GM12873 (cell line): ENCODE results near the gene PGM1.

Experiments used
- TF ChIP-seq, protein P1 (sequence below): IDR thresholded peaks from 2 replicates; pipeline ENCODE4 v1.5.1; 2012; ENCODE audit warnings: low read depth, mild to moderate bottlenecking, moderate library complexity, low read length, control low read depth; ENCODE audit not compliant: insufficient read depth; ENCODE audit errors: missing control alignments

The PGM1 gene

GRCh38 chr1:63626222-63626621 is 33.0 kb downstream of the PGM1 start:
- TF ChIP-seq, protein P1, sequence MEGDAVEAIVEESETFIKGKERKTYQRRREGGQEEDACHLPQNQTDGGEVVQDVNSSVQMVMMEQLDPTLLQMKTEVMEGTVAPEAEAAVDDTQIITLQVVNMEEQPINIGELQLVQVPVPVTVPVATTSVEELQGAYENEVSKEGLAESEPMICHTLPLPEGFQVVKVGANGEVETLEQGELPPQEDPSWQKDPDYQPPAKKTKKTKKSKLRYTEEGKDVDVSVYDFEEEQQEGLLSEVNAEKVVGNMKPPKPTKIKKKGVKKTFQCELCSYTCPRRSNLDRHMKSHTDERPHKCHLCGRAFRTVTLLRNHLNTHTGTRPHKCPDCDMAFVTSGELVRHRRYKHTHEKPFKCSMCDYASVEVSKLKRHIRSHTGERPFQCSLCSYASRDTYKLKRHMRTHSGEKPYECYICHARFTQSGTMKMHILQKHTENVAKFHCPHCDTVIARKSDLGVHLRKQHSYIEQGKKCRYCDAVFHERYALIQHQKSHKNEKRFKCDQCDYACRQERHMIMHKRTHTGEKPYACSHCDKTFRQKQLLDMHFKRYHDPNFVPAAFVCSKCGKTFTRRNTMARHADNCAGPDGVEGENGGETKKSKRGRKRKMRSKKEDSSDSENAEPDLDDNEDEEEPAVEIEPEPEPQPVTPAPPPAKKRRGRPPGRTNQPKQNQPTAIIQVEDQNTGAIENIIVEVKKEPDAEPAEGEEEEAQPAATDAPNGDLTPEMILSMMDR = no peak

DNA sequence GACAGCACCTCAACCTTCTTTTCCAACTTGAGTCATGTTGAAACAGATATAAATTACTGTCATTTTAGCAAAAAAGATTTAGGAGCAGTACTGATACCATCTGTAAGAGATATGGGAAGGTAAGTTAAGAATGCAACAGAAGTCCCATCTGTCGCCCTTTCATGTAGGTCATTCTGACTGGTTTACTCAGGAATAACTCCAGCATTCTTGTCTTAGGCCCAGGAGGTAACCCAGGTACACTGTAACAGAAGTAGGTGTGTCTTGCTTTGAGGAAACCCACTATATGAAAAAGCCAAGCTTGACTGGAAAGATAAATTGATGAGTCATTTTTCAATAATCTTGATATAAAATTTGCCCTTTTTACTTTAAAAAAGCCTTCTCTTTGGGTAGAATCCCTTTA is 35.4 kb downstream of the PGM1 start:
- TF ChIP-seq, protein P1 = no peak

GRCh38 chr1:63630238-63630637 is 37.0 kb downstream of the PGM1 start:
- TF ChIP-seq, protein P1 = no peak

DNA sequence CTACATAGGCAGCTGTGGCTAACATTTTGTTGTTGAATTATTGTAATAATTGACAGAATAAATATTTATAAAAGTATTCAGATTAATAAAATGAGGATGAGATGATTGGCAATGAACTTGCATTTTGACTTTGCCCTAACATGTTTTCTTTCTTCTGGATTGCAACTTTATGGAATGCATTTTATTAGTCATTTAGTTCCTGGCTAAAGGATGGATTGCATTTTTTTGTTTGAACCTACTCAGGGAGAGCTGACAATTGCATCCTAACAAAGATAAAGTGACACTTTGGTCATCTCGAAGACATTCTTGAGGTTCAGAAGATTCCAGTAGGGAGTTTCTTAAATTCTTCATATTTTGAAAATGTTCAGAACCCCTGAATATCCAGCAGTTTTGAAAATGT is 37.5 kb downstream of the PGM1 start:
- TF ChIP-seq, protein P1 = no peak

GRCh38 chr1:63632110-63632509 is 38.9 kb downstream of the PGM1 start:
- TF ChIP-seq, protein P1 = no peak

DNA sequence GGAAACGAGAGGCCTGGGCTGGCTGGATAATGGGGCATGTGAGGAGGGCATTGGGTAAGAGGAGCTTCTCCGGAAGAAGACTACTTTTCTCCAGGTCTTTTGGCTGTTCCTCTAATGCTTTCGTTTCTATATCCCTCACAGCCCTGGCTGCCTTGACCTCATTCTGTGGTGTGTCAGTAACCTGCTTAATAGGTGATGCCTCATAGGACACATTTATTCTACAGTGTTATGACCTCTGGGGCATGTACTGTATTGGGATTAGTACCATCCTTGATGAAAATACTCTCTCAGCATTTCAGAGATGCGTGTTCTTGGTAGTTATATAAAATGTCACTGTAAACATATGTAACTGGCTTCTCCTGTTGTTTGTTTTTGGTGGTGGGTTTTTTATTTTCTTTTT is 40.1 kb downstream of the PGM1 start:
- TF ChIP-seq, protein P1 = no peak

GRCh38 chr1:63634471-63634870 is 41.3 kb downstream of the PGM1 start:
- TF ChIP-seq, protein P1 = no peak
